Measurements from ENCODE around the gene ZNF329. TPM values are rescaled to one million over a fixed set of nuclear protein-coding genes. Genes with fewer than 3 reads are reported as not detected.

The ZNF329 gene
- total RNA-seq, 1 donor from 2014 or later, result 9.6 TPM

DNA sequence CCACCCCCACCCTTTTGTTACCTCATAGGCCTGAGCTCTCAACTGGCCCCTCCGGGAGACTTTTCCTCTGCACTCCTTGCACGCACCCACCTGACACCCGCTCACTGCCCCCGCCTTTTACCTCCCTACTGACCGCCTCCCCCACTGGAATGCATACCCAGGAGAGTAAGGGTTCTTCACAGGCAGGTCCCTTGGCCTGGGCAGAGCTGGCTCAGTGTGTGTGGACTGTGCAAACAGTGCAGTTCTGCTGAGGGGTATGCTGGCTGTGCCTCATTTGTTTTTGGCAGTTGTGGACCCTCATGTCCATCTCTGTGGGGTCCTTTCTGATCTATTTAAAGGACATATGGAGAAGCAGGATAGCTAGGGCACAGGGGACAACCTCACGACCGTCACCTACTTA is 57.5 kb downstream of the ZNF329 start:
- Histone ChIP-seq H3K4me1 (peaks cover 15% of the 10 kb centered on the region), H3K27me3 (no peaks in the 10 kb centered on the region), H3K36me3 (peaks cover 0 to 15% of the 10 kb centered on the region in 2 donors), H3K9me3 (no peaks in the 10 kb centered on the region), H3K27ac (no peak overlapping the region), H3K4me3 (no peak overlapping the region)
- TF ChIP-seq, protein P1, sequence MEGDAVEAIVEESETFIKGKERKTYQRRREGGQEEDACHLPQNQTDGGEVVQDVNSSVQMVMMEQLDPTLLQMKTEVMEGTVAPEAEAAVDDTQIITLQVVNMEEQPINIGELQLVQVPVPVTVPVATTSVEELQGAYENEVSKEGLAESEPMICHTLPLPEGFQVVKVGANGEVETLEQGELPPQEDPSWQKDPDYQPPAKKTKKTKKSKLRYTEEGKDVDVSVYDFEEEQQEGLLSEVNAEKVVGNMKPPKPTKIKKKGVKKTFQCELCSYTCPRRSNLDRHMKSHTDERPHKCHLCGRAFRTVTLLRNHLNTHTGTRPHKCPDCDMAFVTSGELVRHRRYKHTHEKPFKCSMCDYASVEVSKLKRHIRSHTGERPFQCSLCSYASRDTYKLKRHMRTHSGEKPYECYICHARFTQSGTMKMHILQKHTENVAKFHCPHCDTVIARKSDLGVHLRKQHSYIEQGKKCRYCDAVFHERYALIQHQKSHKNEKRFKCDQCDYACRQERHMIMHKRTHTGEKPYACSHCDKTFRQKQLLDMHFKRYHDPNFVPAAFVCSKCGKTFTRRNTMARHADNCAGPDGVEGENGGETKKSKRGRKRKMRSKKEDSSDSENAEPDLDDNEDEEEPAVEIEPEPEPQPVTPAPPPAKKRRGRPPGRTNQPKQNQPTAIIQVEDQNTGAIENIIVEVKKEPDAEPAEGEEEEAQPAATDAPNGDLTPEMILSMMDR (IDR thresholded peaks at IDR 0.05), result no peak
- TF ChIP-seq POLR2A (IDR thresholded peaks at IDR 0.05) (no peak), POLR2AphosphoS5 (IDR thresholded peaks at IDR 0.05; ENCODE audit: insufficient read depth in 1 of 2, low read depth in 1 of 2) (no peak)
- intact Hi-C loops (cut with DNase I), result no loop called here
- DNase-seq (ENCODE audit: extremely low spot score in 2 of 2), result no peak

DNA sequence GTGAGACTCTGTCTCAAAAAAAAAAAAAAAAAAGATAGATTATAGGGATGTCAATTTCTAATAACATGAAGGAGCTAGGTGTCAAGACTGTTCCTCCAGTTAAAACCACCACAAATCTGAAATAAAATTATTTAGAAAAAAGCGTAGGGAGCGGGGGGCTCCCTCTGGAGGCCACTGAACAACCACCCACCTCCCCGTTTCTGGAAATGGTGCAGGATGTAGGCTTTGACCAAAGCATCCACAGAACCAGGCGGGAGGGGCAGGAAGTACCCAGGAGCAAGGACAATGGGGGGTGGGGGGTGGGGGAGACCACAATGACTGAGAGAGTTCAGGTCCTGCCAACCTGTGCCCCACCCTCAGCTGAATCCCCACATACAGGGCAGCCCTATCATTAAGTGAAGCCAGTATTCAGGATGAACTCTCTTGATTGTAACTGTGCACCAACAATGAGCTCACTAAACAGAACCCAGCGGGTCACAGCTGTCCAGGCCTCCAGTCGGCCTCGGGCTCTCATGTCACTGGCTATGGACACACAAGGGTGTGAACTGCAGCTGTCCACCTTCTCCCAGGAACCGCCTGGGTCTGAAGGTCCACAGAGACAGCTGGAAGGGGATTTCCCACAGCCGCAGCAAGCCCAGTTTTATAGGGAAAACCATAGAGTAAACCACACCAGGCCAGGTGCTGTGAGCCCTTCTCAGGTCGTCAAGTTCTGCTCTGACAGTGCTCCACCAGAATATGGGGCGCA is 59.2 kb downstream of the ZNF329 start:
- no peak overlapping the region for H3K27ac ChIP-seq
- H3K4me3 ChIP-seq, result no peak overlapping the region
- peaks cover 3% of the 10 kb centered on the region for H3K4me1 ChIP-seq
- no peak for DNase-seq (ENCODE audit: extremely low spot score in 2 of 2)
- TF ChIP-seq POLR2A (IDR thresholded peaks at IDR 0.05), result no peak
- TF ChIP-seq, protein P1 (IDR thresholded peaks at IDR 0.05), result no peak
- TF ChIP-seq POLR2AphosphoS5 (IDR thresholded peaks at IDR 0.05; ENCODE audit: insufficient read depth in 1 of 2, low read depth in 1 of 2), result no peak
- no peaks in the 10 kb centered on the region for H3K9me3 ChIP-seq
- intact Hi-C loops (cut with DNase I), result no loop called here
- H3K36me3 ChIP-seq, result peaks cover 0 to 32% of the 10 kb centered on the region in 2 donors
- H3K27me3 ChIP-seq, result no peaks in the 10 kb centered on the region

DNA sequence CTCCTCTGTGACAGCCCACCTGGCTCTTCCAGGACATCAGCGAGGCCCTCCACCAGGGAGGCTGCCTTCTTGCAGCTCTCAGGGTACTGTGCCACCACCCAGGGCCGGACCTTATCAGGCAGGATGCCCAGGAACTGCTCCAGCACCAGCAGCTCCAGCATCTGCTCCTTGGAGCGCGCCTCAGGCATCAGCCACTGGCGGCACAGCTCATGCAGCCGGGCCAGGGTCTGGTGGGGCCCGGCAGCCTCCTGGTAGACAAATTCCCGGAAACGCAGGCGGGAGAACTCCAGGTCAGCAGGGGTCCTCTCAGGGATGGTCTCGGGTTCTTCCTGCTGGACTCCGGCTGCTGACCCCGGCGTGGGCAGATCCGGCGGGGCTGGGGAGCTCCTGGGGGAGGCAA is 60.7 kb downstream of the ZNF329 start:
- no peak for DNase-seq (ENCODE audit: extremely low spot score in 2 of 2)
- TF ChIP-seq, protein P1 (IDR thresholded peaks at IDR 0.05), result no peak
- TF ChIP-seq POLR2AphosphoS5 (IDR thresholded peaks at IDR 0.05; ENCODE audit: insufficient read depth in 1 of 2, low read depth in 1 of 2) (no peak), POLR2A (IDR thresholded peaks at IDR 0.05) (no peak)
- intact Hi-C loops (cut with DNase I), result no loop called here
- Histone ChIP-seq H3K27ac (no peak overlapping the region), H3K36me3 (peaks cover 0 to 44% of the 10 kb centered on the region in 2 donors), H3K9me3 (no peaks in the 10 kb centered on the region), H3K27me3 (no peaks in the 10 kb centered on the region), H3K4me3 (no peak overlapping the region), H3K4me1 (no peaks in the 10 kb centered on the region)

DNA sequence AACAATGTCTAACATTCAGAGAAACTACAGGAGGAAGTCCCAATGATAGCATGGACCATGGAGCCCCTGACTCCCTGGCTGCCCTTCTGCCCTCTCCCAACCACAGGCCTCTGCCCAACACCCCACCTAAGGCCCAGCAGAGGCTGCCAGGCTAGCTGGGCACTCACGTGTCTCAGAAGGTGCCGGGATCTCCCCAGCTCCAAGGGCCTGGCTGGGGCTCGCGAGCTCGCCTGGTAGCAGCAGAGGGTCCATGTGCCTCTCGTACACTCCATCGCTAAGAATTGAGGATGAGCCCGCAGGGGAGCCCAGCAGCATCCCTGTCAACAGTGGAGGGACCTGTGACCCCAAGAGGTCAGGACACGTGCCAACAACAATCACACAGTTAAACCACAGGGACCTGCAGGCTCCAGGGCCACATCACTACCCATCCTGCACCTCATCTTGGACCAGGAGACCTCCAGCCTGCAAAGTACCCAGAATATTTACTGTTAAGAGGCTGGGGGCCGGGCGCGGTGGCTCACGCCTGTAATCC is 62.0 kb downstream of the ZNF329 start:
- H3K9me3 ChIP-seq, result peaks cover 6% of the 10 kb centered on the region
- no peak for TF ChIP-seq POLR2A (IDR thresholded peaks at IDR 0.05)
- TF ChIP-seq, protein P1 (IDR thresholded peaks at IDR 0.05), result no peak
- TF ChIP-seq POLR2AphosphoS5 (IDR thresholded peaks at IDR 0.05; ENCODE audit: insufficient read depth in 1 of 2, low read depth in 1 of 2), result no peak
- H3K27me3 ChIP-seq, result no peaks in the 10 kb centered on the region
- DNase-seq (ENCODE audit: extremely low spot score in 2 of 2), result no peak
- no peaks in the 10 kb centered on the region for H3K4me1 ChIP-seq
- no peak overlapping the region for H3K27ac ChIP-seq
- peaks cover 0 to 57% of the 10 kb centered on the region in 2 donors for H3K36me3 ChIP-seq
- no peak overlapping the region for H3K4me3 ChIP-seq
- intact Hi-C loops (cut with DNase I), result no loop called here
